ENCODE data around the gene PLD3. TPM values are rescaled to one million over a fixed set of nuclear protein-coding genes. Genes with fewer than 3 reads are reported as not detected.

PLD3 gene
- total and polyA plus RNA-seq, 2 experiments from 2014 or later = 866 to 875 TPM

- TF ChIP-seq, protein P1, sequence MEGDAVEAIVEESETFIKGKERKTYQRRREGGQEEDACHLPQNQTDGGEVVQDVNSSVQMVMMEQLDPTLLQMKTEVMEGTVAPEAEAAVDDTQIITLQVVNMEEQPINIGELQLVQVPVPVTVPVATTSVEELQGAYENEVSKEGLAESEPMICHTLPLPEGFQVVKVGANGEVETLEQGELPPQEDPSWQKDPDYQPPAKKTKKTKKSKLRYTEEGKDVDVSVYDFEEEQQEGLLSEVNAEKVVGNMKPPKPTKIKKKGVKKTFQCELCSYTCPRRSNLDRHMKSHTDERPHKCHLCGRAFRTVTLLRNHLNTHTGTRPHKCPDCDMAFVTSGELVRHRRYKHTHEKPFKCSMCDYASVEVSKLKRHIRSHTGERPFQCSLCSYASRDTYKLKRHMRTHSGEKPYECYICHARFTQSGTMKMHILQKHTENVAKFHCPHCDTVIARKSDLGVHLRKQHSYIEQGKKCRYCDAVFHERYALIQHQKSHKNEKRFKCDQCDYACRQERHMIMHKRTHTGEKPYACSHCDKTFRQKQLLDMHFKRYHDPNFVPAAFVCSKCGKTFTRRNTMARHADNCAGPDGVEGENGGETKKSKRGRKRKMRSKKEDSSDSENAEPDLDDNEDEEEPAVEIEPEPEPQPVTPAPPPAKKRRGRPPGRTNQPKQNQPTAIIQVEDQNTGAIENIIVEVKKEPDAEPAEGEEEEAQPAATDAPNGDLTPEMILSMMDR (IDR thresholded peaks at IDR 0.05; ENCODE audit: low read depth, low read length) = no peak
- Histone ChIP-seq H3K4me1 (ENCODE audit: low read depth) (peaks cover 15% of the 10 kb centered on the region), H3K27me3 (no peaks in the 10 kb centered on the region), H3K4me3 (no peak overlapping the region), H3K36me3 (no peaks in the 10 kb centered on the region), H3K27ac (no peak overlapping the region), H3K9me3 (ENCODE audit: low read depth) (no peaks in the 10 kb centered on the region)
- DNase-seq (ENCODE audit: low read depth in 1 of 2, low spot score in 1 of 2) = no peak
Measured at GRCh38 chr19:40410030-40410389, 61.5 kb downstream of the PLD3 start.

- no peaks in the 10 kb centered on the region for H3K9me3 ChIP-seq (ENCODE audit: low read depth)
- TF ChIP-seq, protein P1 (IDR thresholded peaks at IDR 0.05; ENCODE audit: low read depth, low read length) = no peak
- H3K36me3 ChIP-seq = no peaks in the 10 kb centered on the region
- no peaks in the 10 kb centered on the region for H3K27me3 ChIP-seq
- peak overlapping the region; percentile 53 for H3K27ac ChIP-seq
- peaks cover 15% of the 10 kb centered on the region for H3K4me1 ChIP-seq (ENCODE audit: low read depth)
- DNase-seq (ENCODE audit: low read depth in 1 of 2, low spot score in 1 of 2) = no peak
- no peak overlapping the region for H3K4me3 ChIP-seq
Measured at GRCh38 chr19:40411125-40411842, 62.8 kb downstream of the PLD3 start.

DNA sequence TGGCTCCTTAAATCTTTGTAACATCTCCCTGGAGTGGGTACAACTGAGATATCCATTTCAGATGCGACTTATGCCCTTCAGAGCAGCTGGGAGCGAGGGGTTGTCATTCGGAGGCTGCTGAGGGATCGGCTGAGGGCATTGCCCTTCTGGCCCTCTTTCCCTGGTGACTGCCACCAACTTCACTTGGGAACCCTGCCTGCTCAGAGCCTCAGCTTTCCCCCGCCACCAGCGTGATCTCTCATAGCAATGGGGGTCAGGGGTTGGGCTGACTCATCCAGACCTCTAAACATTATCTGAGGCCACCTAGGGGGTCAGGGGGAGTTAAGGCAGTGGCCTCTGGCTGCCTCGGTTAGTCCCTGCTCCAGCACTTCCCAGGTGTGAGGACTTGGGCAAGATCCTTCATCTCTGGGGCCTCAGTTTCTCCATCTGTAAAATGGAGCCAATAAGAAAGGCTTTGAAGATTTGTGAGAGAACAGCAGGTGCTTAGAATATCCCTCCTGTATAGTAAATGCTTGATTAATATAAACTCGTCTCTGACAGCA lies 63.5 kb downstream of the PLD3 start:
- H3K27ac ChIP-seq = no peak overlapping the region

GRCh38 chr19:40412866-40413265 lies 64.4 kb downstream of the PLD3 start:
- Histone ChIP-seq H3K27ac (no peak overlapping the region), H3K36me3 (no peaks in the 10 kb centered on the region), H3K9me3 (ENCODE audit: low read depth) (no peaks in the 10 kb centered on the region), H3K27me3 (no peaks in the 10 kb centered on the region), H3K4me1 (ENCODE audit: low read depth) (peaks cover 22% of the 10 kb centered on the region), H3K4me3 (no peak overlapping the region)
- DNase-seq (ENCODE audit: low read depth in 1 of 2, low spot score in 1 of 2) = no peak
- TF ChIP-seq, protein P1 (IDR thresholded peaks at IDR 0.05; ENCODE audit: low read depth, low read length) = no peak

More for the DNA sequence above, 63.5 kb downstream of the PLD3 start:
- H3K27me3 ChIP-seq = no peaks in the 10 kb centered on the region
- no peaks in the 10 kb centered on the region for H3K9me3 ChIP-seq (ENCODE audit: low read depth)
- H3K36me3 ChIP-seq = no peaks in the 10 kb centered on the region
- TF ChIP-seq, protein P1 (IDR thresholded peaks at IDR 0.05; ENCODE audit: low read depth, low read length) = no peak
- no peak for DNase-seq (ENCODE audit: low read depth in 1 of 2, low spot score in 1 of 2)
- peaks cover 18% of the 10 kb centered on the region for H3K4me1 ChIP-seq (ENCODE audit: low read depth)
- no peak overlapping the region for H3K4me3 ChIP-seq

DNA sequence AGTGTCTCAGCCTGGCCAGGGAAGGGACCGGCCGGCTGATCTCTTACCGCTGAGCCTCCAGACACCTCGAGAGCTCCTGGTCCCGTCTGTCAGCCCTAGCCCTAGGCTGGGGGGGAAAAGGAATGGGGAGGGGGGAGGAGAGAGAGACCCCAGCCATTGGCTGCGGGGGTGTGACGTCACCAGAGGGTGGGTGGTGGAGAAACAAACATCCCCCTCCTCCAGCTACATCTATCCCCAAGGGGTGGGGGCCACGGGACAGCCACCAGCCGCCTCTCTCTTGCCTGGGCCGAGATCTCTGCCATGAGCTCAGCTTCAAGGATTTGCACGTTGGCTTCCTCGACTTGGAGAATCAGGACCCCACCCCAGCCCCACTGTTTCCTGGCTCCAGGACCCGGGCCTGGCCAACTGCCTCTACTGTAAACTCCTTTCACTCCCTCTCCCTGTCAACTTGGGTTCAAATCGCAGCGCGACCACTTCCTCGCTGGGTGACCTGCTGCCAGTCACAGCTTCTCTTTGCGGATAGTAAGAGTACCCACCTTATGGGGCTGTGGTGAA lies 64.9 kb downstream of the PLD3 start, which contains the start of gene PRX:
PRX (minus strand) TSS at position 88 of the 555 bp plus-strand sequence. CDS start 5,446 bp downstream, outside the sequence.
- DNase-seq (ENCODE audit: low read depth in 1 of 2, low spot score in 1 of 2) = peak in 1 of 2 donors; percentile 40
- no peaks in the 10 kb centered on the region for H3K36me3 ChIP-seq
- no peak within 1 kb of the TSS for H3K4me3 ChIP-seq
- H3K27me3 ChIP-seq = no peaks in the 10 kb centered on the region
- peaks cover 22% of the 10 kb centered on the region for H3K4me1 ChIP-seq (ENCODE audit: low read depth)
- H3K27ac ChIP-seq = no peak within 1 kb of the TSS
- H3K9me3 ChIP-seq (ENCODE audit: low read depth) = no peaks in the 10 kb centered on the region
- TF ChIP-seq, protein P1 (IDR thresholded peaks at IDR 0.05; ENCODE audit: low read depth, low read length) = no peak

All from cardiac muscle cell (in vitro differentiated cells and primary cell).